PFSK-1 (cell line): ENCODE results near the gene GLRX.

Experiments
- FOXP2 ChIP-seq: optimal IDR thresholded peaks from 2 replicates; pipeline ENCODE3; 2011; ENCODE audit warnings: borderline replicate concordance, control low read depth, inconsistent platforms; ENCODE audit not compliant: insufficient read depth; ENCODE audit errors: extremely low read length, extremely low read depth
- POLR2AphosphoS5 ChIP-seq: IDR thresholded peaks from 2 replicates; pipeline ENCODE4 v1.6.1; 2012; ENCODE audit warnings: low read depth, mild to moderate bottlenecking, control low read depth, low read length, moderate library complexity
- REST ChIP-seq, 2 experiments: IDR thresholded peaks; 2 replicates each; pipeline versions ENCODE4 v1.6.1 to v1.8.0; 2011 to 2012; ENCODE audit warnings: low read depth in 2 of 2, low read length in 2 of 2, control low read depth in 1 of 2, inconsistent platforms in 1 of 2, mild to moderate bottlenecking in 1 of 2, moderate library complexity in 1 of 2; ENCODE audit not compliant: insufficient read depth in 1 of 2
- SIN3A ChIP-seq: IDR thresholded peaks from 2 replicates; pipeline ENCODE4 v1.6.1; 2012; ENCODE audit warnings: mild to moderate bottlenecking, low read length, moderate library complexity, borderline replicate concordance; ENCODE audit not compliant: insufficient read depth
- TAF1 ChIP-seq: IDR thresholded peaks from 2 replicates; pipeline ENCODE4 v1.6.1; 2012; ENCODE audit warnings: low read length, control low read depth, borderline replicate concordance; ENCODE audit not compliant: insufficient read depth

GLRX gene

GRCh38 chr5:95838001-95838520 is 15.5 kb upstream of the GLRX start:
- no peak for TF ChIP-seq FOXP2
- no peak for TF ChIP-seq REST (IDR thresholded peaks at IDR 0.05; ENCODE audit: insufficient read depth in 1 of 2, low read depth in 2 of 2, low read length in 2 of 2)
- no peak for TF ChIP-seq POLR2AphosphoS5
- TF ChIP-seq SIN3A, result no peak
- no peak for TF ChIP-seq TAF1

- no peak for TF ChIP-seq FOXP2
- TF ChIP-seq SIN3A, result no peak
- TF ChIP-seq TAF1, result no peak
- TF ChIP-seq POLR2AphosphoS5, result no peak
- no peak for TF ChIP-seq REST (IDR thresholded peaks at IDR 0.05; ENCODE audit: insufficient read depth in 1 of 2, low read depth in 2 of 2, low read length in 2 of 2)
These were observed 15.0 kb upstream of the GLRX start for GRCh38 chr5:95837492-95837891.

- TF ChIP-seq TAF1 (no peak), POLR2AphosphoS5 (no peak), FOXP2 (no peak), SIN3A (no peak), REST (IDR thresholded peaks at IDR 0.05; ENCODE audit: insufficient read depth in 1 of 2, low read depth in 2 of 2, low read length in 2 of 2) (no peak)
These were observed 14.0 kb upstream of the GLRX start for GRCh38 chr5:95836544-95836943.

GRCh38 chr5:95835682-95836385 is 13.3 kb upstream of the GLRX start:
- TF ChIP-seq TAF1 (no peak), REST (IDR thresholded peaks at IDR 0.05; ENCODE audit: insufficient read depth in 1 of 2, low read depth in 2 of 2, low read length in 2 of 2) (no peak), FOXP2 (no peak), SIN3A (no peak), POLR2AphosphoS5 (no peak)

- TF ChIP-seq FOXP2, result no peak
- no peak for TF ChIP-seq TAF1
- no peak for TF ChIP-seq POLR2AphosphoS5
- no peak for TF ChIP-seq SIN3A
- TF ChIP-seq REST (IDR thresholded peaks at IDR 0.05; ENCODE audit: insufficient read depth in 1 of 2, low read depth in 2 of 2, low read length in 2 of 2), result no peak
These were observed 10.1 kb upstream of the GLRX start for GRCh38 chr5:95832664-95833063.
